Neural cell (in vitro differentiated cells): Measurements from ENCODE around the gene AKIRIN2.

ENCODE experiments used
- CTCF ChIP-seq: fragments of 450-650 bp; IDR thresholded peaks from 2 replicates; pipeline ENCODE4 v1.5.1; 2014; ENCODE audit warnings: antibody characterized with exemption, mild to moderate bottlenecking, moderate library complexity; ENCODE audit not compliant: poor library complexity, severe bottlenecking
- EP300 ChIP-seq: fragments of 450-650 bp; conservative IDR thresholded peaks from 2 replicates; pipeline ENCODE4 v1.6.1; 2014; ENCODE audit warnings: antibody characterized with exemption, mild to moderate bottlenecking, moderate library complexity; ENCODE audit not compliant: poor library complexity, severe bottlenecking
- EZH2 ChIP-seq: fragments of 200-600, 300-800 bp; shearing (Covaris generic), sonication (generic); IDR thresholded peaks from 2 replicates; pipeline ENCODE4 v1.6.1; 2014; ENCODE audit warnings: antibody characterized with exemption, low read length, borderline replicate concordance, mild to moderate bottlenecking; ENCODE audit not compliant: insufficient read depth, poor library complexity, severe bottlenecking
- POLR2AphosphoS5 ChIP-seq: IDR thresholded peaks from 2 replicates; pipeline ENCODE4 v1.6.1; 2012
- RAD21 ChIP-seq: fragments of 450-650 bp; conservative IDR thresholded peaks from 2 replicates; pipeline ENCODE4 v1.6.1; 2014; ENCODE audit warnings: antibody characterized with exemption, mild to moderate bottlenecking, moderate library complexity
- REST ChIP-seq: IDR thresholded peaks from 2 replicates; pipeline ENCODE4 v1.6.1; 2012; ENCODE audit warnings: borderline replicate concordance
- TAF1 ChIP-seq: IDR thresholded peaks from 2 replicates; pipeline ENCODE4 v1.6.1; 2012; ENCODE audit warnings: low read depth

GRCh38 chr6:87633851-87634250, 68.2 kb downstream of the AKIRIN2 start:
- no peak for TF ChIP-seq EZH2
- TF ChIP-seq POLR2AphosphoS5 = no peak
- TF ChIP-seq CTCF = no peak
- no peak for TF ChIP-seq EP300
- no peak for TF ChIP-seq RAD21
- no peak for TF ChIP-seq TAF1
- TF ChIP-seq REST = no peak
